ENCODE results near the gene MAFG.

DNA sequence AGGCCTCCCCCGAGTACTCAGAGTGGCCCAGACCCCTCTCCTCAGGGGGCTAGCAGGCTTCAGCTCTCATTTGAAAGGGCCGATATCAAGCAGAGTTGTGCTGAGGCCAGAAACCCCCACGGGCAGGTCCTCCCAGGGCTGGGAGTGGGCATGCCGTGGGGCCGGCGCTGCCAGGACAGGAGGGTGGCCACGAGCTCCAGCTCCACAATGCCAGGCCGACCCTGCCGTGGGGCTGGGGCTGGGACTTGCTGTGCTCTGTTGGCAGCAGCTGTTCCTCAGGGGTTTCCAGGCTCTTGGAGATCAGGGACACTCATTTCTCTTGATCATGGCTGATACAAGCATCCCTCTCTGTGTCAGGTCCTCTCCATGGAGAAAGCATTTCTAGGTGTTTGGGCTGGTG lies 28.6 kb downstream of the MAFG start:
- TF ChIP-seq POLR2A (IDR thresholded peaks at IDR 0.05; ENCODE audit: low read depth, low read length) (no peak), POLR2AphosphoS5 (IDR thresholded peaks at IDR 0.05; ENCODE audit: low read depth, low read length) (0 out of 2 replicates have a peak, but pooled peaks have one; percentile 31), TAF1 (IDR thresholded peaks at IDR 0.05; ENCODE audit: low read depth, low read length) (no peak), SPI1 (IDR thresholded peaks at IDR 0.05; ENCODE audit: low read depth, low read length) (no peak)

Measured in GM12891 (cell line).